IPS-20b (cell line): ENCODE data around the gene MUC21.
"Not testable (repeated sequence)": the region's sequence is repeated elsewhere in the genome, so short reads cannot be mapped to it uniquely, and the experiment has no call there.

ENCODE experiments used
- H3K27ac ChIP-seq: one replicate; pipeline ENCODE4 v1.5.1; 2013; ENCODE audit warnings: low read length
- H3K27me3 ChIP-seq: 2 replicates; pipeline ENCODE4 v1.6.1; 2013; ENCODE audit warnings: mild to moderate bottlenecking, low read length, inconsistent platforms; ENCODE audit not compliant: insufficient read depth
- H3K36me3 ChIP-seq: 2 replicates; pipeline ENCODE4 v1.6.1; 2013; ENCODE audit warnings: low read depth, mild to moderate bottlenecking, inconsistent platforms, low read length, moderate library complexity; ENCODE audit not compliant: insufficient read depth
- H3K4me1 ChIP-seq: 2 replicates; pipeline ENCODE4 v1.6.1; 2013; ENCODE audit warnings: mild to moderate bottlenecking, control low read depth, inconsistent platforms, low read length, moderate library complexity; ENCODE audit not compliant: insufficient read depth
- H3K4me3 ChIP-seq: 2 replicates; pipeline ENCODE4 v1.5.1; 2013; ENCODE audit warnings: mild to moderate bottlenecking, low read length, inconsistent platforms
- H3K9ac ChIP-seq: 2 replicates; pipeline ENCODE4 v1.6.1; 2013; ENCODE audit warnings: low read depth, mild to moderate bottlenecking, inconsistent platforms, low read length, moderate library complexity
- H3K9me3 ChIP-seq: 2 replicates; pipeline ENCODE4 v1.6.1; 2013; ENCODE audit warnings: mild to moderate bottlenecking, low read depth, low read length, inconsistent platforms; ENCODE audit not compliant: insufficient read depth

The MUC21 gene

GRCh38 chr6:30997301-30997700 lies 13.8 kb downstream of the MUC21 start:
- H3K4me1 ChIP-seq = no peaks in the 10 kb centered on the region
- H3K27ac ChIP-seq = no peak overlapping the region
- H3K36me3 ChIP-seq = no peaks in the 10 kb centered on the region
- no peak overlapping the region for H3K4me3 ChIP-seq
- H3K9me3 ChIP-seq = peaks cover 5% of the 10 kb centered on the region; the same call in 1 of the 2 replicates
- no peaks in the 10 kb centered on the region for H3K27me3 ChIP-seq
- H3K9ac ChIP-seq = no peak overlapping the region

- Histone ChIP-seq H3K9me3 (peaks cover 4% of the 10 kb centered on the region; the same call in 1 of the 2 replicates), H3K4me1 (no peaks in the 10 kb centered on the region), H3K27ac (no peak overlapping the region), H3K9ac (no peak overlapping the region), H3K4me3 (no peak overlapping the region), H3K36me3 (no peaks in the 10 kb centered on the region), H3K27me3 (no peaks in the 10 kb centered on the region)
These were observed 15.3 kb downstream of the MUC21 start for GRCh38 chr6:30998785-30999184.

GRCh38 chr6:31000067-31000860 lies 16.7 kb downstream of the MUC21 start:
- not testable (repeated sequence) for H3K9ac ChIP-seq, H3K4me1 ChIP-seq, H3K27ac ChIP-seq, H3K36me3 ChIP-seq, H3K4me3 ChIP-seq, H3K9me3 ChIP-seq, H3K27me3 ChIP-seq

- Histone ChIP-seq H3K36me3 (no peaks in the 10 kb centered on the region), H3K27me3 (no peaks in the 10 kb centered on the region), H3K9ac (no peak overlapping the region), H3K4me3 (no peak overlapping the region), H3K4me1 (no peaks in the 10 kb centered on the region), H3K27ac (no peak overlapping the region), H3K9me3 (no peaks in the 10 kb centered on the region)
These were observed 17.9 kb downstream of the MUC21 start for GRCh38 chr6:31001281-31001888.

- H3K9ac ChIP-seq = no peak overlapping the region
- H3K4me1 ChIP-seq = no peaks in the 10 kb centered on the region
- H3K27me3 ChIP-seq = no peaks in the 10 kb centered on the region
- H3K36me3 ChIP-seq = no peaks in the 10 kb centered on the region
- no peak overlapping the region for H3K4me3 ChIP-seq
- no peak overlapping the region for H3K27ac ChIP-seq
- H3K9me3 ChIP-seq = no peaks in the 10 kb centered on the region
These were observed 19.0 kb downstream of the MUC21 start for GRCh38 chr6:31002471-31002870.

- Histone ChIP-seq H3K4me3 (no peak overlapping the region), H3K27me3 (no peaks in the 10 kb centered on the region), H3K9ac (no peak overlapping the region), H3K27ac (no peak overlapping the region), H3K4me1 (no peaks in the 10 kb centered on the region), H3K36me3 (no peaks in the 10 kb centered on the region), H3K9me3 (no peaks in the 10 kb centered on the region)
These were observed 21.3 kb downstream of the MUC21 start for GRCh38 chr6:31004794-31005193.

- H3K27ac ChIP-seq = no peak overlapping the region
- no peak overlapping the region for H3K9ac ChIP-seq
- H3K27me3 ChIP-seq = no peaks in the 10 kb centered on the region
- no peaks in the 10 kb centered on the region for H3K36me3 ChIP-seq
- no peaks in the 10 kb centered on the region for H3K4me1 ChIP-seq
- no peaks in the 10 kb centered on the region for H3K9me3 ChIP-seq
- no peak overlapping the region for H3K4me3 ChIP-seq
These were observed 21.9 kb downstream of the MUC21 start for GRCh38 chr6:31005249-31006020.

GRCh38 chr6:31007694-31008093 lies 24.2 kb downstream of the MUC21 start:
- H3K4me1 ChIP-seq = no peaks in the 10 kb centered on the region
- no peak overlapping the region for H3K27ac ChIP-seq
- no peak overlapping the region for H3K4me3 ChIP-seq
- H3K9me3 ChIP-seq = no peaks in the 10 kb centered on the region
- H3K36me3 ChIP-seq = no peaks in the 10 kb centered on the region
- H3K27me3 ChIP-seq = no peaks in the 10 kb centered on the region
- H3K9ac ChIP-seq = no peak overlapping the region

- no peaks in the 10 kb centered on the region for H3K36me3 ChIP-seq
These were observed 24.6 kb downstream of the MUC21 start for GRCh38 chr6:31008165-31008564.

GRCh38 chr6:31009731-31010130 lies 26.2 kb downstream of the MUC21 start:
- no peaks in the 10 kb centered on the region for H3K9me3 ChIP-seq
- H3K4me3 ChIP-seq = no peak overlapping the region
- H3K9ac ChIP-seq = no peak overlapping the region
- H3K4me1 ChIP-seq = no peaks in the 10 kb centered on the region
- no peak overlapping the region for H3K27ac ChIP-seq
- no peaks in the 10 kb centered on the region for H3K27me3 ChIP-seq
- H3K36me3 ChIP-seq = no peaks in the 10 kb centered on the region

More at GRCh38 chr6:31008165-31008564, 24.6 kb downstream of the MUC21 start:
- H3K9me3 ChIP-seq = no peaks in the 10 kb centered on the region
- H3K4me1 ChIP-seq = no peaks in the 10 kb centered on the region
- H3K4me3 ChIP-seq = no peak overlapping the region
- no peak overlapping the region for H3K27ac ChIP-seq
- H3K9ac ChIP-seq = no peak overlapping the region
- H3K27me3 ChIP-seq = no peaks in the 10 kb centered on the region

- Histone ChIP-seq H3K4me3 (no peak within 1 kb of the TSS), H3K9me3 (no peaks in the 10 kb centered on the region), H3K36me3 (no peaks in the 10 kb centered on the region), H3K4me1 (no peaks in the 10 kb centered on the region), H3K27me3 (no peaks in the 10 kb centered on the region), H3K9ac (no peak within 1 kb of the TSS), H3K27ac (no peak within 1 kb of the TSS)
These were observed 27.0 kb downstream of the MUC21 start, which contains the start of gene MUC22 for GRCh38 chr6:31010393-31011060. MUC22 (plus strand) TSS chr6:31010474; CDS start chr6:31010707, 233 bp downstream.
